Erythroblast (primary cell): ENCODE results near the gene LONRF2.

Experiments used
- GATA1 ChIP-seq: IDR thresholded peaks from 2 replicates; pipeline ENCODE4 v1.6.1; 2011; ENCODE audit warnings: low read depth, mild to moderate bottlenecking, control low read depth, low read length, moderate library complexity
- POLR2A ChIP-seq: IDR thresholded peaks from 2 replicates; pipeline ENCODE4 v1.6.1; 2011; ENCODE audit warnings: mild to moderate bottlenecking, low read length

- TF ChIP-seq POLR2A, result no peak
- TF ChIP-seq GATA1, result no peak
These were observed 69.2 kb downstream of the LONRF2 start for GRCh38 chr2:100252811-100253698.
